Measurements from ENCODE around the gene TAS2R19. TPM values are rescaled to one million over a fixed set of nuclear protein-coding genes. Genes with fewer than 3 reads are reported as not detected.
"Not testable (repeated sequence)": the region's sequence is repeated elsewhere in the genome, so short reads cannot be mapped to it uniquely, and the experiment has no call there.

Gene TAS2R19
- total and polyA plus RNA-seq, 10 donors, result 0.38 to 13.8 (median 7.9) TPM; not detected in 1

DNA sequence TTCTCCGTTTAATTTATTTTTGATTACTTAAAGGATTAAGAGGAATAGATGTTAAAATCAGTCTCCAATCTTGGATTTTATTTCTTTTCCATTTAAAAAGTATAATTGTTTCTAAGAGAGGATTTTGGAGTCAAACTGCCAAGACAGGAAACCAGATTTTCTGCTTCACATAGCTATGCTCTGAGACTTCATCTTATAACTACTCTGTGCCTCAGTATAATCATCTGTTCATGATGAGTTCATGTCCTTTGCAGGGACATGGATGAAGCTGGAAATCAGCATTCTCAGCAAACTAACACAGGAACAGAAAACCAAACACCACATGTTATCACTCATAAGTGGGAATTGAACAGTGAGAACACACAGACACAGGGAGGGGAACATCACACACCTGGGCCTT lies 17.7 kb upstream of the TAS2R19 start:
- 94 to 100% (median 98%) methylated on average over 1 of the region's 1 CpG for WGBS, 5 donors

DNA sequence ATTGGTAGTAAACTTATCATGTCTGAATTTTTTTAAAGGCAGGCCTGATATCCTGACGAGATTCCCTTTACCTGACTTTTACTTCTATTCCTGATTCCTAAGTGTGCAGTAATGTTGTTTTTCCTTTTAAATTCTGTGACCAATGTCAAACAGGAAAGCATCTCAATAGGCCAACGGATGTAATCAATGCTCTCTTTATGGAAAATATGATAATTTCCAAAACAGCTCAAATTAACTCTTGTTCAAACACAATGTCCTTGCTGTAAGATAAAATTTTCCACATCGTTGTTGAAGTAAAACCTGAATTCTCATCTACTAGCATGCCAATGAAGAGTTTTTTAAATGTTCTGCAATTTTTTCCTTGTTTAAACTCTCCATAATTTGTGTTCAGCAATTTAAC lies 16.8 kb upstream of the TAS2R19 start:
- intact Hi-C loops (cut with DNase I; ENCODE audit: low total_unique reads), result no loop called here
- H3K4me1 ChIP-seq, result no peaks in the 10 kb centered on the region
- H3K36me3 ChIP-seq, result peaks cover 0 to 29% (median 0%) of the 10 kb centered on the region in 6 donors
- H3K27ac ChIP-seq, result no peak overlapping the region
- H3K4me3 ChIP-seq, result no peak overlapping the region
- TF ChIP-seq, protein P1, sequence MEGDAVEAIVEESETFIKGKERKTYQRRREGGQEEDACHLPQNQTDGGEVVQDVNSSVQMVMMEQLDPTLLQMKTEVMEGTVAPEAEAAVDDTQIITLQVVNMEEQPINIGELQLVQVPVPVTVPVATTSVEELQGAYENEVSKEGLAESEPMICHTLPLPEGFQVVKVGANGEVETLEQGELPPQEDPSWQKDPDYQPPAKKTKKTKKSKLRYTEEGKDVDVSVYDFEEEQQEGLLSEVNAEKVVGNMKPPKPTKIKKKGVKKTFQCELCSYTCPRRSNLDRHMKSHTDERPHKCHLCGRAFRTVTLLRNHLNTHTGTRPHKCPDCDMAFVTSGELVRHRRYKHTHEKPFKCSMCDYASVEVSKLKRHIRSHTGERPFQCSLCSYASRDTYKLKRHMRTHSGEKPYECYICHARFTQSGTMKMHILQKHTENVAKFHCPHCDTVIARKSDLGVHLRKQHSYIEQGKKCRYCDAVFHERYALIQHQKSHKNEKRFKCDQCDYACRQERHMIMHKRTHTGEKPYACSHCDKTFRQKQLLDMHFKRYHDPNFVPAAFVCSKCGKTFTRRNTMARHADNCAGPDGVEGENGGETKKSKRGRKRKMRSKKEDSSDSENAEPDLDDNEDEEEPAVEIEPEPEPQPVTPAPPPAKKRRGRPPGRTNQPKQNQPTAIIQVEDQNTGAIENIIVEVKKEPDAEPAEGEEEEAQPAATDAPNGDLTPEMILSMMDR (IDR thresholded peaks at IDR 0.05 in 8 of 11, conservative IDR thresholded peaks at IDR 0.05 in 3 of 11), result no peak
- no peak for TF ChIP-seq POLR2A (IDR thresholded peaks at IDR 0.05)
- TF ChIP-seq POLR2AphosphoS5 (IDR thresholded peaks at IDR 0.05), result no peak
- WGBS, 5 donors, result 51 to 88% (median 68%) methylated on average over 3 of the region's 3 CpGs
- H3K9me3 ChIP-seq, result no peaks in the 10 kb centered on the region
- no peaks in the 10 kb centered on the region for H3K27me3 ChIP-seq (replicated peaks in 1 of 7)
- DNase-seq, result no peak

More for the DNA sequence above, 17.7 kb upstream of the TAS2R19 start:
- Histone ChIP-seq H3K27me3 (replicated peaks in 1 of 7) (no peaks in the 10 kb centered on the region), H3K4me3 (no peak overlapping the region), H3K36me3 (peaks cover 0 to 39% (median 0%) of the 10 kb centered on the region in 6 donors), H3K9me3 (no peaks in the 10 kb centered on the region), H3K4me1 (no peaks in the 10 kb centered on the region), H3K27ac (no peak overlapping the region)
- intact Hi-C loops (cut with DNase I; ENCODE audit: low total_unique reads), result no loop called here
- DNase-seq, result no peak
- TF ChIP-seq POLR2AphosphoS5 (IDR thresholded peaks at IDR 0.05) (no peak), POLR2A (IDR thresholded peaks at IDR 0.05) (no peak)
- TF ChIP-seq, protein P1 (IDR thresholded peaks at IDR 0.05 in 8 of 11, conservative IDR thresholded peaks at IDR 0.05 in 3 of 11), result no peak

DNA sequence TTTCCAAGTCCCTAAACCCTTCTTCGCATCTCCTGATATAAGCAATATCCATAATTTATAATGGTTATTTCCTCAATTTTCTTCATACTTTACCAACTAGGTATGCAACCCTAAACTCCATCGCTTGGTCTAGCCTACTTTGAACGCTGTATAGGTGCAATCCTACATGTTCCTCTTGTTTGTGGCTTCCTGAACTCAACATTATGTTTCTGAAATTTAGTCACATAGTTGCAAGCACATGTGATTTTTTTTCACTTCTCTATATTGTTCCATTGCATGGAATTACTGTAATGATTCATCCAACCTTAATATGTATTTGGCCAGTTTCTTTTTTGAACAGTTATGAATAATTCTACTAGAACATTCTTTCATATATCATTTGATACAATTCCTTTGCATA lies 11.5 kb upstream of the TAS2R19 start:
- DNase-seq; H3K9me3 ChIP-seq; intact Hi-C loops (cut with DNase I; ENCODE audit: low total_unique reads); H3K4me3 ChIP-seq; H3K27ac ChIP-seq; H3K4me1 ChIP-seq; H3K27me3 ChIP-seq (replicated peaks in 1 of 7): not testable (repeated sequence)
- 83 to 100% (median 97%) methylated on average over 1 of the region's 3 CpGs; no CpG with 5 or more reads in 1 of the 5 donors for WGBS, 5 donors
- H3K36me3 ChIP-seq, result peaks cover 0 to 30% (median 1%) of the 10 kb centered on the region in 6 donors

DNA sequence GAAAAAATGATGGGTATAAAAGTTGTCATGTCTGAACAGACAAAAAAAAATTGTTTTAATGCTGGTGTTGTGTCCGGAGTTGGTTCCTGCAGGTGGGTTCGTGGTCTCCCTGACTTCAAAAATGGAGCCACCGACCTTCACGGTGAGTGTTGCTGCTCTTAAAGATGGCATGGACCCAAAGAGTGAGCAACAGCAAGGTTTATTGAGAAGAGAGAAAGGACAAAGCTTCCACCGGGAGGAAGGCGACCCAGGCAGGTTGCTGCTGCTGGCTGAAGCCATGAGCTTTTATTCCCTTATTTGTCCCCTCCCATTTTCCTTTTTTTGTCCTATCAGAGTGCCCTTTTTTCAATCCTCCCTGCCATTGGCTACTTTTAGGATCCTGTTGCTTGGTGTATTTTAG lies 8.9 kb upstream of the TAS2R19 start, which contains the start of gene TAS2R31:
TSS of gene TAS2R31 (minus strand) at position 101 of the 400 bp plus-strand sequence. CDS start at position 29, 72 bp downstream.
- Histone ChIP-seq H3K27ac (no peak within 1 kb of the TSS), H3K27me3 (replicated peaks in 1 of 7) (no peaks in the 10 kb centered on the region), H3K4me3 (no peak within 1 kb of the TSS), H3K36me3 (peaks cover 0 to 37% (median 5%) of the 10 kb centered on the region in 6 donors), H3K9me3 (peaks cover 0 to under 1% (median 0%) of the 10 kb centered on the region in 8 donors), H3K4me1 (no peaks in the 10 kb centered on the region)
- 90 to 98% (median 97%) methylated on average over 6 of the region's 6 CpGs for WGBS, 5 donors
- TF ChIP-seq, protein P1 (IDR thresholded peaks at IDR 0.05 in 8 of 11, conservative IDR thresholded peaks at IDR 0.05 in 3 of 11), result no peak
- TF ChIP-seq POLR2AphosphoS5 (IDR thresholded peaks at IDR 0.05), result no peak
- no peak for TF ChIP-seq POLR2A (IDR thresholded peaks at IDR 0.05)
- intact Hi-C loops (cut with DNase I; ENCODE audit: low total_unique reads), result no loop called here
- DNase-seq, result no peak
